HUES64 (cell line): ENCODE data around the gene OLFM1.
"Not testable (repeated sequence)": the region's sequence is repeated elsewhere in the genome, so short reads cannot be mapped to it uniquely, and the experiment has no call there.

Experiments used
- H3K27ac ChIP-seq: 2 replicates; pipeline ENCODE4 v1.7.0; 2013; ENCODE audit warnings: low read depth, low read length, inconsistent platforms
- H3K27me3 ChIP-seq: 2 replicates; pipeline ENCODE4 v1.6.1; 2013; ENCODE audit warnings: mild to moderate bottlenecking, low read length; ENCODE audit not compliant: insufficient read depth
- H3K36me3 ChIP-seq: 2 replicates; pipeline ENCODE4 v1.6.1; 2013; ENCODE audit warnings: mild to moderate bottlenecking, low read length; ENCODE audit not compliant: insufficient read depth
- H3K4me1 ChIP-seq: 2 replicates; pipeline ENCODE4 v1.6.1; 2013; ENCODE audit warnings: mild to moderate bottlenecking, low read length, moderate library complexity; ENCODE audit not compliant: insufficient read depth
- H3K4me3 ChIP-seq: 2 replicates; pipeline ENCODE4 v1.5.1; 2013; ENCODE audit warnings: mild to moderate bottlenecking, low read length, moderate library complexity
- H3K9ac ChIP-seq: 2 replicates; pipeline ENCODE4 v1.6.1; 2013; ENCODE audit warnings: mild to moderate bottlenecking, low read depth, low read length
- H3K9me3 ChIP-seq: 2 replicates; pipeline ENCODE4 v1.6.1; 2013; ENCODE audit warnings: low read depth, low read length; ENCODE audit not compliant: insufficient read depth
- WGBS: fragments of 150-250, 120-280 bp; methylation state at CpG from one replicate; pipeline ENCODE4 v1.1.7; 2013; ENCODE audit warnings: missing lambda C conversion rate; 5-methylcytosine and 5-hydroxymethylcytosine counted together

Gene OLFM1

DNA sequence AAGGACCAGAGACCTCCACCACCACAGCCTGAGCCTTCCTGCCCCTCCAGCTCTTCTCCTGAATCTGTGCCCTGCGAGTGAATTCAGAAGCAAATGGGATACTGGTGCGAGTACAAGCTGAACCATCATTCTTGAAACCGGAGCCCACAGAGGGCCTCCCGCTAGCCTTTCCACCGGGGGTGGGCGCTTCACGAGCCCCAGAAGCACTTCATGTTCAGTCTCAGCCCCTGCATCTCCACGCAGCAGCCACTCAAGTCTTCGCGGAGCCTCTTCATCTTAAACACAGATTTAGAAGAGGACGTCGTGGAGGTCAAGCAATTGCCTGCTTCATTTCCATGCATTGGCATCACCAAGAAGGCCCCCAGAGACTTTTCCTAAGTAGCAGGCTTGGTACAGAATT, 26.0 kb upstream of the OLFM1 start:
- peaks cover 10% of the 10 kb centered on the region; the same call in 1 of the 2 replicates for H3K9me3 ChIP-seq
- no peaks in the 10 kb centered on the region for H3K27me3 ChIP-seq
- no peak overlapping the region for H3K9ac ChIP-seq
- no peak overlapping the region for H3K4me3 ChIP-seq
- no peak overlapping the region for H3K27ac ChIP-seq
- 87% methylated on average over 12 of the region's 12 CpGs for WGBS
- no peaks in the 10 kb centered on the region for H3K4me1 ChIP-seq
- no peaks in the 10 kb centered on the region for H3K36me3 ChIP-seq

DNA sequence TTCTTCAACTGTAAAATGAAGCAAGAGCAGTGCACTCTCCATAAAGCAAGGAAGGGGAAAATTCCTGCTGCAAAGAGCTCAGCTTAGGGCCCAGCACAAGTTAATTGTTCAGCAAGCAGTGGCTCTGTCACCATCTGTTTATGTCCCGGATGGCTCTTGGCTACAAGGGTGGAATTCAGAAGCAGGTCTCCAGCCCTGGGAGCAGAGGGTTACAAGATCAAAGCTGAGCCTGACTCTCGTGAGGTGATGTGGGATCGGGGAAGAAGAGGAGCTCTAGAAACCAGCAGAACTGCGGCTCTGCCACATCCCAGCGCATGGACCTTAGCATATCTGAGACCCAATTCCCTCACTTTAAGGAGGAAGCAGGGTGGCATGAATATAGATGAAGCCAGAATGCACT, 25.2 kb upstream of the OLFM1 start:
- no peaks in the 10 kb centered on the region for H3K36me3 ChIP-seq
- no peak overlapping the region for H3K27ac ChIP-seq
- H3K4me3 ChIP-seq: no peak overlapping the region
- no peaks in the 10 kb centered on the region for H3K4me1 ChIP-seq
- 95% methylated on average over 5 of the region's 5 CpGs for WGBS
- no peaks in the 10 kb centered on the region for H3K27me3 ChIP-seq
- no peak overlapping the region for H3K9ac ChIP-seq
- H3K9me3 ChIP-seq: peaks cover 10% of the 10 kb centered on the region; the same call in 1 of the 2 replicates

DNA sequence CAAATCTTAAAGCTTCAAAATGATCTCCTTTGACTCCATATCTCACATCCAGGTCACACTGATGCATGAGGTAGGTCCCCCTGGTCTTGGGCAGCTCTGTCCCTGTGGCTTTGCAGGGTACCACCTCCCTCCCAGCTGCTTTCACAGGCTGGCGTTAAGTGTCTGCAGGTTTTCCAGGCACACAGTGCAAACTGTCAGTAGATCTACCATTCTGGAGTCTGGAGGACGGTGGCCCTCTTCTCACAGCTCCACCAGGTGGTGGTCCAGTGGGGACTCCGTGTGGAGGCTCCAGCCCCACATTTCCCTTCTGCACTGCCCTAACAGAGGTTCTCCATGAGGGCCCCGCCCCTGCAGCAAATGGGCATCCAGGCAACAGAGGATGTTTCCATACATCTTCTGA, 24.0 kb upstream of the OLFM1 start:
- not testable (repeated sequence) for H3K9ac ChIP-seq, H3K4me3 ChIP-seq, H3K27me3 ChIP-seq, H3K27ac ChIP-seq, H3K4me1 ChIP-seq, H3K36me3 ChIP-seq
- WGBS: 75% methylated on average over 4 of the region's 4 CpGs
- peaks cover 10% of the 10 kb centered on the region; the same call in 1 of the 2 replicates for H3K9me3 ChIP-seq

DNA sequence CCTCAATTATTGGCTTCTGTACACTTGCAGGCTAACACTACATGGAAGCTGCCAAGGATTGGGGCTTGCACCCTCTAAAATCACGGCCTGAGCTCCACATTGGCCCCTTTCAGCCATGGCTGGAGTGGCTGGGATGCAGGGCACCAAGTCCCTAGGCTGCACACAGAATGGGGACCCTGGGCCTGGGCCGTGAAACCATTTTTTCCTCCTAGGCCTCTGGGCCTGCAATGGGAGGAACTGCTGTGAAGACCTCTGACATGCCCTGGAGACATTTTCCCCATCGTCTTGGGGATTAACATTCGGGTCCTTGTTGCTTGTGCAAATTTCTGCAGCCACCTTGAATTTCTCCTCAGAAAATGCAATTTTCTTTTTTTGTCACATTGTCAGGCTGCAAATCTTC, 23.6 kb upstream of the OLFM1 start:
- H3K4me1 ChIP-seq, H3K9ac ChIP-seq, H3K36me3 ChIP-seq, H3K27me3 ChIP-seq, H3K4me3 ChIP-seq, H3K27ac ChIP-seq: not testable (repeated sequence)
- peaks cover 10% of the 10 kb centered on the region; the same call in 1 of the 2 replicates for H3K9me3 ChIP-seq
- WGBS: 81% methylated on average over 4 of the region's 4 CpGs

DNA sequence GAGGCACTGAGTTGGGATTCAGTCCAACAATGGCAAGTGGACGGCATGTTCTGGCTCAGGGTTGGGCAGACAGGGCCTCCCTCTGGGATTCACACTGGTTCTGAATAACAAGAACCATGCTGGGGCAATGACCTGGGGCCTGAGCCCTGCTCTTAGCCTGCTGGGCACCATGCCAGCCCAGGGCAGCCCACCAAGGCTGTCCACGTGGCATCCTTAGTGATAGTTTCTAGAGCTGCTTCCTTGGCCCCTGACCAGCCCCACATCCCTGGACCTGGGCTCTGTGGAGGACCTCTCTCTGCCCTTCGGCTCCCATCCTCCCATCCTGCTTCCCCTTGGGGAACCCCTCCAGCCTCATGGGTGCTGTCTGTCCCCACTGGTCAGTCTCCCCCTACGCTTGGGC, 22.3 kb upstream of the OLFM1 start:
- Histone ChIP-seq H3K27ac (no peak overlapping the region), H3K4me1 (no peaks in the 10 kb centered on the region), H3K9me3 (peaks cover 10% of the 10 kb centered on the region; the same call in 1 of the 2 replicates), H3K4me3 (no peak overlapping the region), H3K9ac (no peak overlapping the region), H3K36me3 (no peaks in the 10 kb centered on the region), H3K27me3 (no peaks in the 10 kb centered on the region)
- WGBS: 91% methylated on average over 4 of the region's 4 CpGs

DNA sequence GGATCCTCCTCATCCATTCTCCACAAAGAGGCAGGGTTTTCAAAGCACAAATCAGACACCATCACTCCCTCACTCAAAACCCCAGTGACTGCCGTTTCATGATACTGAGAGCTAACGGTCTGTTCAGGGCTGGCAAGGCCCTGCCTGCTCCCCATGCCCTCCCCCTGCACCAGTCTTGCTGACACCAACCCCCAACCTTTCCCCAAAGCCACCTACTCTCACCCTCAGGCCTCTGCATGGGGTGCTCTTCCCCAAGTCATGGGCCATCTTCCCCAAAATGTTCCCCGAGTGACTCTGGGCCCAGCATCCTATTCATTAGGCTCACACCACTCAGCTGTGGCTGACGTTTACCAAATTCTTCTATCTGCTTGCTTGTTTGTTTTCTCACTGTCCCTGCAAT, 21.7 kb upstream of the OLFM1 start:
- Histone ChIP-seq H3K36me3 (no peaks in the 10 kb centered on the region), H3K9me3 (peaks cover 10% of the 10 kb centered on the region; the same call in 1 of the 2 replicates), H3K27me3 (no peaks in the 10 kb centered on the region), H3K4me3 (no peak overlapping the region), H3K4me1 (no peaks in the 10 kb centered on the region), H3K9ac (no peak overlapping the region), H3K27ac (no peak overlapping the region)
- 91% methylated on average over 4 of the region's 4 CpGs for WGBS

- 90% methylated on average over 6 of the region's 7 CpGs for WGBS
- no peaks in the 10 kb centered on the region for H3K4me1 ChIP-seq
- H3K9ac ChIP-seq: no peak overlapping the region
- H3K27me3 ChIP-seq: no peaks in the 10 kb centered on the region
- no peak overlapping the region for H3K27ac ChIP-seq
- no peaks in the 10 kb centered on the region for H3K36me3 ChIP-seq
- peaks cover 10% of the 10 kb centered on the region; the same call in 1 of the 2 replicates for H3K9me3 ChIP-seq
- H3K4me3 ChIP-seq: no peak overlapping the region
Observed at GRCh38 chr9:135066291-135066690, 21.2 kb upstream of the OLFM1 start.

DNA sequence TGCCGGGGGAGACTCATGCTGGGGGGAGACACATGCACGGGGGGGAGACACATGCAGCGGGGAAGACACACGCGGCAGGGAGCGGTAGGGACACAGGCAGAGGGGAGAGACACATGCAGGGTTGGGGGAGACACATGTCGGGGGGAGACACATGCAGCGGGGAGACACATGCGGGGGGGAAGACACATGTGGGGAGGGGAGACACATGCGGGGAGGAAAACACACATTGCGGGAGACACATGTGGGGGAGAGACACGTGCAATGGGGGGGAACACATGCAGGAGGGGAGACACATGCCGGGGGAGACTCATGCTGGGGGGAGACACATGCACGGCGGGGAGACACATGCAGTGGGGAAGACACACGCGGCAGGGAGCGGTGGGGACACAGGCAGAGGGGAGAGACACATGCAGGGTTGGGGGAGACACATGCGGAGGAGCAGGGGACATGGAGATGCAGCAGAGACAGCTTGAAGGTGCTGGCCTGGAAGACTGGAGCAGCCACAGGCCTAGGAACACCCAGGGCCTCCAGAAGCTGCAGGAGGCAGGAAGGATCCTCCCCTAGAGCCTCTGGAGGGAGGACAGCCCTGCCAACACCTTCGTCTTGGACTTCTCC, 20.3 kb upstream of the OLFM1 start:
- WGBS: 93% methylated on average over 20 of the region's 20 CpGs
- Histone ChIP-seq H3K9ac (no peak overlapping the region), H3K27me3 (no peaks in the 10 kb centered on the region), H3K9me3 (peaks cover 10% of the 10 kb centered on the region; the same call in 1 of the 2 replicates), H3K4me3 (no peak overlapping the region), H3K4me1 (no peaks in the 10 kb centered on the region), H3K27ac (no peak overlapping the region), H3K36me3 (no peaks in the 10 kb centered on the region)

GRCh38 chr9:135068776-135069415, 18.6 kb upstream of the OLFM1 start:
- H3K9me3 ChIP-seq: peaks cover 10% of the 10 kb centered on the region; the same call in 1 of the 2 replicates
- no peaks in the 10 kb centered on the region for H3K4me1 ChIP-seq
- H3K4me3 ChIP-seq: no peak overlapping the region
- H3K36me3 ChIP-seq: no peaks in the 10 kb centered on the region
- peaks cover 2% of the 10 kb centered on the region; the same call in 1 of the 2 replicates for H3K27me3 ChIP-seq
- H3K9ac ChIP-seq: no peak overlapping the region
- no peak overlapping the region for H3K27ac ChIP-seq
- 91% methylated on average over 18 of the region's 18 CpGs for WGBS

DNA sequence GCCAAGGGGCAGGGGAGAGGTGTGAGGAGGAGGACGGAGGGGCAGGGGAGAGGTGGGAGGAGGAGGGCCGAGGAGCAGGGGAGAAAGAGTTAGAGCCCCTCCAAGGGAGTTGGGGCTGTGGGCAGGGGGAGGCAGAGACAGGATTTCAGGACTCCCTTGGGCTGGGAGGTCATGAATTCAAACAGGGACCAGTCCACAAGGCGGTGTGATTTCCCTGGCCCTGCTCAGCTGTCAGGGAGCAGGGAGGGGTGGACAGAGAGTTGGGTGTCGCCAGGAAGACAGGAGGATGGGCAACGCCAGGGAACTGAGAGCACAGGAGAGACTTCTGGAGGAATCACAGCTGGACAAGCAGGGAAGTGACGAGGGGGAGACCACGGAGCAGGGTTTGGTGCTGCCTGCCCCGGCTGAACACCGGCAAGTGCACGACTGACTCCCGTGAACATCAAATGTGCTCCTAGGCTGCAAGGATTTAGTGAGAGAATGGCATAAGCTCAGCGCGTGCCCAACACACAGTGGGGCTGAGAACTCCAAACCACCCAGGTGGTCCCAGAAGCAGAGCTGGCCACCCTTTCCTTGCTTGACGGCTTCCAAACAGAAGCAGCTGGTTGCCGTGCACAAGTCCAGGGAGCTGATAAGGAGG, 17.8 kb upstream of the OLFM1 start:
- H3K9me3 ChIP-seq: peaks cover 8% of the 10 kb centered on the region; the same call in 1 of the 2 replicates
- H3K27me3 ChIP-seq: peaks cover 10% of the 10 kb centered on the region
- H3K36me3 ChIP-seq: no peaks in the 10 kb centered on the region
- no peak overlapping the region for H3K27ac ChIP-seq
- WGBS: 76% methylated on average over 15 of the region's 15 CpGs
- no peaks in the 10 kb centered on the region for H3K4me1 ChIP-seq
- no peak overlapping the region for H3K4me3 ChIP-seq
- no peak overlapping the region for H3K9ac ChIP-seq

DNA sequence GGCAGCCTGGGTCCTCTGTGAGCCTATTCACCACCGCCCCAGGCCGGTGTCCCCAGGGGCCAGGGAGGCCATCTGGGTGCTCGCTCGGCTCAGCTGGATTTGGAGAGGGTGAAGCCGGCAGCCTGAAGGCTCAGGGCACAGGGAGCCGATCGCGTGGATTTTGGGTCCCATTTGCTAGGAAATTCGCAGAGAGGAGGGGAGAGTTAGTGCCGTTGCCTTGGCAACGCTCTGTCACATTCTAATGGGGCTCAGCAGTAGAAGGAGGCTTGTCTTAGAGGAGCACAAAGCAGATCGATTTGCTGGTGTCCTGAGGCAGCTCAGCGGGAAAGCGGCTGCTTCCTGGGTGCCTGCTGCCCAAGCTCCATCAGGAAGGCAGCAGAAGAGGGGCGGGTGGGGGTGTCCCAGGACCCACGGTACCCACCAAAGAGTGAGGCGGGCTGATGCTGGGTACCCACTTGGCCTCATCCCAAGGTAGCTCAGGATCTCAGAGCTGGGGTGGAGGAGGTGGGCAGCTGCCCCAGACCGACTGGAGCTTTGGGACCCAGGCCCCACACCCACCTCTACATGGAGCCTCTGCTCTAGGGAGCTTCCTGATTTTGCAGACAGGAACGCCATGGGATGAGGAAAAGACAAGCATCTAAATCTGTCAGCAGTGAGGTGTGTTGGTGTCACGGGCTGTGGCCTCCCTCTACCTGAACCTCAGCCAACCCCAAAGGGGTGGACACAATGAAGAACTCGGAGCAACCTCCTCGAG, 17.1 kb upstream of the OLFM1 start:
- Histone ChIP-seq H3K9me3 (0 out of 2 replicates have a peak, but pooled peaks cover under 1% of the 10 kb centered on the region), H3K4me1 (no peaks in the 10 kb centered on the region), H3K27me3 (peaks cover 16% of the 10 kb centered on the region)

More for the DNA sequence above, 17.1 kb upstream of the OLFM1 start:
- Histone ChIP-seq H3K9ac (no peak overlapping the region), H3K4me3 (no peak overlapping the region), H3K27ac (no peak overlapping the region), H3K36me3 (no peaks in the 10 kb centered on the region)
- WGBS: 63% methylated on average over 22 of the region's 22 CpGs
